NCI-H345 treated with DMSO at 0.1 percent for 48 hours (cell line): Measurements from ENCODE around the gene RABGEF1.
"Not testable (repeated sequence)": the region's sequence is repeated elsewhere in the genome, so short reads cannot be mapped to it uniquely, and the experiment has no call there.

Source experiments
- DNase-seq: peaks from one replicate; lab custom pipeline; 2025; ENCODE audit not compliant: unreplicated experiment; lab: John Stamatoyannopoulos, UW

RABGEF1 gene

DNA sequence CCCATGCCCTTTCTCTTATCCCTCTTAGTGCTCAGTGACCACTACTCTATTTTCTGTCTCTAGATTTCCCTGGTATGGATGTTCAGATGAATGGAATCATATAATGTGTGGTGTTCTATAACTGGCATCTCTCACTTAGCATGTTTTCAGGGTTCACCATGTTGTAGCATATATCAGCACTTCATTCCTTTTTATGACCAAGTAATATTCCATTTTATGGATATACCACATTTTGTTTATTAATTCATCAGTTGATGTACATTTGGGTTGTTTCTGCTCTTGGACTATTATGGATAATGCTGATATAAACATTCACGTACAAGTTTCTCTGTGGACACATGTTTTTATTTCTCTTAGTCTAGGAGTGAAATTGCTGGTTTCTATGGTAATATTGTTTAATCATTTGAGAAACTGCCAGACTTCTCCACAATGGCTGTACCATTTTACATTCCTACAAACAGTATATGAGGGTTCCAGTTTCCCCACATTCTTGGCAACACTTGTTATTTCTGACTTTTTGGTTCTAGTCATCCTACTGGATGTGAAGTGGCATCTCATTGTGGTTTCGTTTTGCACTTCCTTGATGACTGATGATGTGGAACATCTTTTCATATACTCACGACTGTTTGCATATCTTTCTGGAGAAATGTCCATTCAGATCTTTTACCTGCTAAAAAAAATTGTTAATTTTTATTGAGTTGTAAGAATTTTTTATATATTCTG lies 23.3 kb downstream of the RABGEF1 start:
- DNase-seq = not testable (repeated sequence)

DNA sequence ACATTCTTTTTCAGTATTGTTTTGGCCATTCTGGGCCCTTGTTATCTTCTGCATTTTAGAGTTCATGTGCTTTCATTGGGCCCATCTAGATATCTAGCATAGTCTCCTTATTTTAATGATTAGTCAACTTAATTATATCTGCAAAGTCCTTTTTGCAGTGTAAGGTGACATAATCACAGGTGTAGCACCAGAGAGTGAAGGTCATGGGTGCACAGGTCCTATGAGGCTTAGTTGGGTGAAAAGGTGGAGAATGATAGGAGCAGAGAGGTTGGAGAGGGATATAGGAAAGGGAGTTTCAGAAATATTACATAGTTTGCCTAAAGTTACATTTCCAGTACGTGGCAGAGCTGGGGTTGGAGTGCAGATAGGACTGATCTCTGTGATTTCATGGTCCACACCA lies 24.4 kb downstream of the RABGEF1 start:
- DNase-seq = not testable (repeated sequence)

DNA sequence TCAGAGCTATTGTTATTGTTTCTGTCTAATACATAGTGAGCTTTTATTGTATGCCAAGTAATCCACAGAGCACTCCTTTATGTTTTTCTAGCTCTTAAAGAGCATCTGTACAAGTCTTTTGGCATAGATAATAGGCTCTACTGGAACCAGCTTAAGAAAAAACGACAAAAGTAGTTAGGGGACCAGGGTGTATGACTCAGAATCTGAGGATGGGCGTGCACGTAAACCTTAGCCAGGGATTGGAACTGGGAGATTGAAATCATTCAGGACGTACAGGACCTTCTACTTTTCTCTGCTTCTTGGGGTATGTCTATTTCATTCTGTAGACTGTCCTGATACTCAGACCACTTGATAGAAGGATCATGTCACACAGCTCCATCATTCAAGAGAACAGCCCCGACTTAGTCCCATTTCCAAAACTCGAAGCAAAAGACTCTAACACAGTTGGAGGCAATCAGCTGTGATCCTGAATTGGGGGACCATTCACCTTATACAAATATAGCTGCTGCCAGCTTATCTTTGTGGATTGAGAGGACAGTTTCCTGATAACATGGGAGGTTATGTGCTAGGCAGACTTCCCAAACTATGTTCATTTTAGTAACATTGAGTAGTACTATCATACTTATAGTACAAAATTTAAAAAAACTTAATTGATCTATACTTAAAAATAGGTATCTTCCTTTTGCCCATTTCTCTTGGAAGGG lies 24.9 kb downstream of the RABGEF1 start:
- DNase-seq = not testable (repeated sequence)

DNA sequence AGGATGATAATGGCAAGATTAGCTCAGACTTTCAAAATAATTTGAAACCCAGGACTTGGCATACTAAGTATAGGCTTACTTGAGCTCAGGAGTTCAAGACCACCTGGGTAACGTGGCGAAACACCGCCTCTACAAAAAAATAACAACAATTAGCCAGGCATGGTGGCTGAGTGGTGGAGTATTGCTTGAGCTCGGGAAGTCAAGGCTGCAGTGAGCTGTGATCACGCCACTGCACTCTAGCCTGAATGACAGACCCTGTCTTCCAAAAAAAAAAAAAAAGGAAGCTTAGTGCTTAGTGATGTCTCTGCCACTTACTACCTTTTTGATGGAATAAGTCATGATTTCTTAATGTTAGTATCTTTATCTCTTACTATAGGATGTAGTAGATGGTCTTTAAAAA lies 25.5 kb downstream of the RABGEF1 start:
- no peak for DNase-seq

DNA sequence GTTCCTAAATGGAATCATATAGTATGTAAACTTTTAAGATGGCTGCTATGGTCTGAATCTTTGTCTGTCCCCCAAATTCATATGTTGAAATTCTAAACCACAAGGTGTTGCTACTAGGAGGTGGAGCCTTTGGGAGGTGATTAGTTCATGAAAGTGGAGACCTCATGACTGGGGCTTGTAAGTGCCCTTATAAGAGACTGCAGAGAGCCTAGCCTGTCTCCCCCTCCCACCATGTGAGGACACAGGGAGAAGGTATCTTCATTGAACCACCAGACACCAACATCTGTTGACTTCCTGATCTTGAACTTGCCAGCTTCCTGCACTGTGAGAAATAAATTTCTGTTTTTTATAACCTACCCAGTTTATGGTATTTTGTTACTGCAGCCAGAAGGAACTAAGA lies 27.0 kb downstream of the RABGEF1 start:
- DNase-seq = not testable (repeated sequence)

DNA sequence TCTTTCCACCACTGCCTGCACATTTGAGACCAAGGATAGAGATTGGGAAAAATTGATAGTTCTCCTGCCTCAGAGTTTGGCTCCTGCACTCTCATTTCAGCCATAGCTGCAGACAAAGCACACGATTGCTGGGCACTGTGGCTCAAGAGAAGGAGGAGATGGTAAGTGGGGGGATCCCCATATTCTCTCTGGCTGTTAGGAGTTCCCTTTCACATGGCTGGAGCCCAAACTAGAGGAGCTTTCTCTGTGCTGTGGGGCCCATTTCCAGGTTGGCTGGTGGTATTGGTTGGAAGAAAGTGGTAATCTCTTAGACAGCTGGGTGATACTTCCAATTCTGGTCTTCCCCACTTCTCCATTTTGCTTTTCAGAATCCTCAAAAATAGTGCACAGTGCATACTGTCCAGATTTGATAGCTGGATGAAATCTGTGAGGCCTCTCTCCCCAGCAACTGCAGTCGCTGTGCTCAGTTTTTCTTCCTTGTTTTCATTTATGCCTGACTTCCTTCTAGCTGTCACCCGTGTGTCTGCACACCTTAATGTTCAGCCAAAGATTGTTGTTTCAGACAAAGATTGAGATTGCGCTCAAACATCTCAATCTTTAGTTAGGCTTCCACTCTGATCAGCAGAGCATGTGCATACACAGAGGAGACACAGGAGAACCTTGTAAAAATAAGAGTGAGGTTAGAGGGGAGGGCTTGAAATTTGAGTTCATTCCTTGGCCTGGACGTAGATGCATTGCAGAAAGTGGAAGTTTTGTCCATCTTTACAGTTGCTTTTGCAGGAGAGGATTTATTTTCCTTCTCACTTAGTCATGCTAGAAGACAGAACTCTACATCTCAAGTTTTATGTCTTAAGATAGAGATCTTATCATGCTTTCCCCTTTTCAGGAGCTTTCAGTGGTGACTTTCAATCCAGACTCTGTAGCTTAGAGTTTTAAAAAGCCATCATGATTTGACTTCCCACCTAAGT lies 28.6 kb downstream of the RABGEF1 start:
- DNase-seq = no peak

DNA sequence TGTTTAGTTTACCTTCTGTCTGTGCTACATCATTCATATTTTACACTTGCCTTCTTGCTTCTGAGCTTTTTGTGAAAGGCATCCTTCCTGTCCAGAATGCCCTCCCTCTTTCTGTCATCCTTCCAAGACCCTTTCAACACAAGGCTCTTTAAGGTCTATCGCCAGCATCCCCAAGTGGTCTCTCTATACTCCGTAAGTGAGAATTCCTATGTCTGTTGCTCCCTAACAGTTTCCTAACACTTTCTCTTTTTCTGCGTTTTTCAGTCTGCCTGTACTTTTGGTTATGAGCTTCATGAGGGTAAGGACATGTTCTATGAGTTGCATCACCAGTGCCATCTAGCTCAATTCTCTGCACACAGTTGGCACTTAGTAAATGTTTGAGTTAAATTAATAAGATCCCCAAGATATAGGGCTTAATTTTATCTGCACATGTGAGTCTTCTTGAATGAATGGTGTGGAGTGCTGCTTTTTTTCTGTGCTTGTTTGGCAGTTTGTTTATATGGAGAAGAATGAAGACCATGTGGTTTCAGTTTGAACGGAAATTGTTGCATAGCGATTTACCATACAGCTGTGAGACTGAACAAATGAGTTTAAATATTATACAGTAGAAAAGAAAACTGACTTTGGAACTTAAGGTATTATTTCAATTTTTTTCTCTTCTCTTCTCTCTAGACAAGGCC lies 29.4 kb downstream of the RABGEF1 start:
- DNase-seq = no peak

DNA sequence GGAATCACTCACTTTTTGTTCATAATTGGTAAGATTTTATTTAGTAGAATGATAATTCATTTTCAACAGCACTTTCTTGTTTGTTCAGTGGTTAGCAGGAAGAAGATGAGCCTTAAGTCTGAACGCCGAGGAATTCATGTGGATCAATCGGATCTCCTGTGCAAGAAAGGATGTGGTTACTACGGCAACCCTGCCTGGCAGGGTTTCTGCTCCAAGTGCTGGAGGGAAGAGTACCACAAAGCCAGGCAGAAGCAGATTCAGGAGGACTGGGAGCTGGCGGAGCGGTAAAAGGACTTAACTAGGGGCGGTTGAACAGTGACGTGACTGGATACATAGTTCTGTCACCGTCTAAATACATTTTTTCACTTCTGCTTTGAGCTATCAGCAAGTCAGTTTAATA lies 31.3 kb downstream of the RABGEF1 start:
- DNase-seq = no peak

DNA sequence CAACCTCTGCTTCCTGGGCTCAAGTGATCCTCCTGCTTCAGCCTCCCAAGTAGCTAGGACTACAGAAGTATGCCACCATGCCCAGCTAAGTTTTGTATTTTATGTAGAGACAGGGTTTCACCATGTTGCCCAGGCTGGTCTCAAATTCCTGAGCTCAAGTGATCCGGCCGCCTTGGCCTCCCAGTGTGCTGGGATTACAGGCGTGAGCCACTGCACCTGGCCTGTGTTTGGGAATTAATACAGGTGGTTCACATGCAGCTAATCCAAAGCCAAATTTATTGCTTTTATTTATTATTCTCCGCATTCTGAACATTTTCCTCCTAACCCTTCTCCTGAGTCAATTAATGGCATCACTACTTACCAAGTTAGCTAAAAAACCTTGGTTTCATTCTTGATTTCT lies 33.2 kb downstream of the RABGEF1 start:
- DNase-seq = not testable (repeated sequence)

DNA sequence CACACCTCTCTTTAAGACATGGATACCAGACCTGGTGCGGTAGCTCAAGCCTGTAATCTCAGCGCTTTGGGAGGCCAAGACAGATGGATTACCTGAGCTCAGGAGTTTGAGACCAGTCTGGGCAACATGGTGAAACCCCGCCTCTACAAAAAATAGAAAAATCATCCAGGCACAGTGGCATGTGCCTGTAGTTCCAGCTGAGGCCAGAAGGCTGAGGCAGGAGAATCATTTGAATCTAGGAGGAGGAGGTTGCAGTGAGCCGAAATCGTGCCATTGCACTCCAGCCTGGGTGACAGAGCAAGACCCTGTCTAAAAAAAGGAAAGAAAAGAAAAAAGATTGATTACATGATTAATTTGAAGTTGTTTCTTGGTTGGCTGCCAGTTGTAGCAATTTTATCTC lies 35.9 kb downstream of the RABGEF1 start:
- not testable (repeated sequence) for DNase-seq

DNA sequence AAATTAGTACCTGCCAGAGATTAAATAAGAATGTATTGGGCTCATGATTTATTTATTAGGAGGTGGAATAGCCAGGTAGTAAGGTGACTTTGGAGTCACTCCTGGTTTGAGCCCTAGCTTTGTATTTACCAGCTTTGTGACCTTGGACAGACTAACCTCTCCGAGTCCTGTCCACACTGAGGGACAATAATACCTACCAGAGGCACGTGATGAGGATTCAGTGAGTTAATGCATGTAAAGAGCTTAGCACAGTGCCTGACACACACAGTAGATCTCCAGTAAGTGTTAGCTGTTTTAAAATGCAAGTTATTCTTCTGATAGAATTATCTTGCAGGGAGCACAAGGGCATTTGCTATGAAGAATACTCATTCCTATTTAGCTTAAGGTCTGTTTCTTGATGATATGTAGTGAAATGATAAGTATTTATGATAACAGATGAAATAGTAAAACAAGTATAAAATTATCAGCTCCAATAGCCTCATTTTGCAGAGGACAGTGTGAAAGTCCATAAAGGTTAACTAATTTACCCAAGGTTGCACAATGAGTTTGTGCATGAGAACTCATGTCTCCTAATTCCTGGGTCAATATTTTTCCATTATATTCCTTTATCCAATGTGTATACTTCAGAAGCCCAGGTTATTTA lies 36.4 kb downstream of the RABGEF1 start:
- DNase-seq = no peak

DNA sequence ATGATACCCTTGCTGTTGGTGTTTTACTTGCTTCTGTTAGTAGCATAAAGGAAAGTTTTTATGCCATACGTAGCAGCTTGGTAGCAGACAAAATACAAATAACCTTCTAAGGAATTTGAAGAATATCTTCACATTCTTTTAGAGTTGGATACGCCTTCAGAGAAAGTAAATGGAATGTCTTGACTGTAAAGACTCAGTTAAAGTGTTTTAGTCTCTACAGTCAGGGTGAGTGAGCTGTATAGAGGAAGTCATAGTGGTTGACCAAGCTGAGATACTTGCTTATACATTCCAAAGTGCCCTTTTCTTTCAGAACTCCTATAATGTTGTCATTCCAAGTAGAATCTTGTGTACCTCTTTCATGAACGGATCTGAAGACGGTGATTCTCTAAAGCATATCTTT lies 37.7 kb downstream of the RABGEF1 start:
- no peak for DNase-seq

DNA sequence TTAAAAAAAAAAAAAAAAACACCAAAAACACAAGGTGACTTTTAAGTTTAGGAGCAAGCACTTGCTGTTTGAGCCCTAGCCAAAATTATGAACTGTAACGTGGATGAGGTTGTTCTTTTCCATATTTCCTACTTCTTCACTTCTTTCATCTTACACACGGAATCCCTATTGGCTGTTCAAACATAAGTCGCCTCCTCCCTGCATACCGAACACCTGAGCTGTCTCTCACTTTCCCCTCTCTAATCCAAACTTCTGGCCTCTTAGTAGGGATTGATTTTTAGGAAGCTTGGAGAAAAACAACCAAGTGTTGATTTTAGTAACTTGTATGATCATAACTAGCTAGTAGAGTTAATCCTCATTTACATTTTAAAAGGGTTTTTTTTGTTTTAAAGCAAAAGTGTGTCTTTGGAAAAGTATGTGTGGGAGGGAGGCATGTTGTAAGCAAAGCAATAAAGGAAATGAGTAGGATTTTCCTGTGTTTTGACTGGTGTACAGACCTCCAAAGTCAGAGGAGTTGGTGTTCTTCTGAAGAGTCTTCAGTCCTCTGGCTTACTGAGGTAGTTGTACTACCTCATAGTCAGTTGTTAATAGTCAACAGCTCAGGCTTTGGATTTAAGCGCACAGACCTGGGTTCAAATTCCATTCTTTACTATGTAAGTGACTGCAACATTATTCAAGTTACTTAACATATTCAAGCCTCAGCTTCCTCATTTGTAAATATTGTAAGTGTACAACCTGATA lies 39.3 kb downstream of the RABGEF1 start:
- DNase-seq = no peak

DNA sequence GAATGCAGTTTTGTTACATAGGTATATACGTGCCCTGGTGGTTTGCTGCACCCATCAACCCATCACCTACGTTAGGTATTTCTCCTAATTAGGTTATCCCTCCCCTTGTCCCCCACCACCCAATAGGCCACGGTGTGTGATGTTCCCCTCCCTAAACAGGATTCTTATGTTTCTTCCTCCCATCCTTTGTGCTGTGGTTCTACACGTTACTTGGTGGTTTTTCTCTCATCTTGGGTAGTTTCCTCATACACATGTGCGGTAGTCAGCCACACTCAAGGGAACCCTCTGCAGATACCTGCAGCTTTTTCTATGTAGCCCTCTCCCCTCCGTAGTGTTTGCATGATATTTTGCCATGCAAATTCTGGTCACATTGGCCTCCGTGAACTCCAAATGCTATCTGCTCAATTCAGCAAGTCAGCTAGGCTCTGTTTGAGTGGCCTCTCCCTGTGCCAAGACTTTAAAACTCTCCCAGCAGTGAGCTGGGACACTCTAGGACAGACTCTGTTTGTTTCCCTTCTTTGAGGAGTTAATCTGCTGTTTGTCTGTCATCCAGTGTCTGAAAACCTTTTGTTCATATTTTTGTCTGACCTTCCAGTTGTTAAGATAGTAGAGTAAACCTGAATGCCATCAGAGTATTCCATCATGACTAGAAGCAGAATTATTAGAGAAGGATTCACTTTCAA lies 41.0 kb downstream of the RABGEF1 start:
- DNase-seq = no peak

DNA sequence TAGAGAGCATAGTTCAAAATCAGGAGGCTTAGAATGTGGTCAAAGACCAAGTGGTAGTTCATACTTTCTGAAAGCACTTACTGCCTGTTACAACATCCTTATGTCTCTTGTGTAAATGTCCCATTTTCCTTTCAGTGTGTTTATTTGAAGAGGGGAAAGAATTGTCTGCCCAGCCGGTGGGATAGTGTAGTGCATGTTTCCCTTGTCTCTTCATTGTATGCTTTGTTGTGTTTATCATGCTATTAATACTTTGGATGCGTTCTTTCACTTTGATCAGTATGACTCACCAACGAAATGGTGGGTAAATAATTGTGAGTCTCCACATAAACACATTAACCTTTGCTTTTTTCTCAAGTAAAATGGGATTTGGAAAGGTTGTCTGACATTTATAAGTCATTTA lies 42.3 kb downstream of the RABGEF1 start:
- not testable (repeated sequence) for DNase-seq

DNA sequence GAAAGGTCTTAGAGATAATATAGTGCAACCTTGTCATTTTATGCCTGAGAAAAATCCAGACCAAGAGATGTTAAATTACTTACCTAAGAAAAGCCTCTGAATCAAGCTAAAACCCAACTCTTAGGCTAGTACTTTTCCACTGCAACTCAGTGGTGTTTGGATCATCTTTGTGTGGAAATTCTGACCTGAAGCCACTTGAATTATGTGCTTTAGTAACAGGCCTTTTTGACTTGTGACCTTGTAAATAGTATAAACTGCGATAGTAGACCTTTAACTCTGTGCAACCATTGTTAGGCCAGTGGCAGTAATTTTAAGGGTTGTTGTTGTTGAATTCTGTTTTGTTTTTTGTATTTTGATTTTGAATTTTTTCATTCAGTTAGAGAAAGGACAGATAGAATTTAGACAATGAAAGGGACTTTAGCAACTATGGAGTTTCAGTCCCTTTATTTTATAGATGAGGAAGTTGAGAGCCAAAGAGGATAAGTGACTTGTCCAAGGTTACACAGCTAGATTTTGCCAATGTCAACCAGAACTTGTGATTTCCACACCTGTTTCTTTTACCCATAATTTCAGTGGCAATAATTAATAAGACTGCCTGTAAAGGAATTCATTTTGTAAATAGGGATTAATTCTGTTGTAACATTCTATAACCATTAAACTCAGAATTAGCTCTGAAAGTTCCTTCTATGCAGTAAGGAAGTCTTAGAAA lies 43.5 kb downstream of the RABGEF1 start:
- DNase-seq = not testable (repeated sequence)

DNA sequence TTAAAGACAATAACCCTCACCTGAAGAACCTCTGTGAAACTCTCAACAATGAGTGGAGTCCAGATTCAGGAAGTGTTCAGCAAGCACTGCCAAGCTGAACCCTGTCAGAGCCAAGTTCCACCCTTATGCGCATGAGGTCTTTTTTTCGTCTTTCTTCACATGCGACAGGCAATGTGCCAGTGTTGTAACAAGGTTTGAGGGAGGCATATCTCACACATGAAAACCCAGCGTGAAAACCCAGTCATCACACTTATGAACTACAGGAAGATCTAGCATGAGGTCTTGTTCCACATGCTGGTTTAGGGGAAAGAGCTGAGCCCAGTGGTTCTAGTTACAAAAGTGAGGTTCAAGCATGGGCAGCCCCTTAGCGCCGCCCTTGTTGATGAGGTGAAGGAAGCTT lies 49.7 kb downstream of the RABGEF1 start:
- DNase-seq = no peak

DNA sequence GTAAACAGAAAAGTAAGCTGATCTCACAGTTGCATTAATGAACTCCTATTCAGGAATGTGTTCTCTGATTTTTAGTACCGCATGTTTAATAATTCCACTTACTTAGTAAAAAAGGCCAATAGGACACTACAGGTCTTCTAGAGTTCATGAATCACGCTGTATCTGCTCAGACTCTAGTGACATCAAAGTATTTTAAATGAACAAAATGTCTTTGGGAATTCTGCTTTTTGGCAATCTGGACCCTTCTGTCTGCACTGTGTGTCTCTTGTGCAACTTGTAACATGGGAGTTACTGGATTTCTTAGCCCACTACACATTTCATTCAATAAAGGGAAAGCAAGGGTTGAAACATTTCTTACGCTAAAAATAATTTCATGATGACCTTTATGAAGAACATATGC lies 50.2 kb downstream of the RABGEF1 start:
- no peak for DNase-seq

DNA sequence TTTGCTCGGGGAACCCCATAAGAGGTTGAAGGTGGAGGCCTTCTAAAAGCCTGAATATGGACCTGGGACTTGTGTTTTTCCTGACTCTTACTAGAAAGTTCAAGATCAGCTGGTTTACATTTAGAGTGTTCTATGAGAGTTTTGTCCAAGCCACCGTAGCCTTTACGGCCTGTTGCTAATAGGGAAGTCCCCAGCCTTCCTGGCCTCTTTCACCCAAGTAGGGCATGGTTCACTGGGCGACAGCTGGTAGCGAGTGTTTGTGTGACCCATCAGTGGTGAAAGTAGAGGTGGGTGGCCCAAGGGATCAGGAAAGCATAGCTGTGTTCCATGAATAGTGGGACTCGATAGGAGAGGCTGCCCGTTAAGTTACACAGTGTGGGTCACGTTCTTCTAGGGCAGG lies 60.1 kb downstream of the RABGEF1 start:
- no peak for DNase-seq
